HG03135 (cell line): Measurements from ENCODE around the gene MS4A2.
"Not testable (repeated sequence)": the region's sequence is repeated elsewhere in the genome, so short reads cannot be mapped to it uniquely, and the experiment has no call there.

ENCODE experiments used
- ATAC-seq: cut with Tn5 transposase; IDR thresholded peaks from one replicate; pipeline ENCODE4 v1.9.1; 2021; ENCODE audit warnings: mild to moderate bottlenecking, moderate library complexity; ENCODE audit not compliant: unreplicated experiment

The MS4A2 gene

DNA sequence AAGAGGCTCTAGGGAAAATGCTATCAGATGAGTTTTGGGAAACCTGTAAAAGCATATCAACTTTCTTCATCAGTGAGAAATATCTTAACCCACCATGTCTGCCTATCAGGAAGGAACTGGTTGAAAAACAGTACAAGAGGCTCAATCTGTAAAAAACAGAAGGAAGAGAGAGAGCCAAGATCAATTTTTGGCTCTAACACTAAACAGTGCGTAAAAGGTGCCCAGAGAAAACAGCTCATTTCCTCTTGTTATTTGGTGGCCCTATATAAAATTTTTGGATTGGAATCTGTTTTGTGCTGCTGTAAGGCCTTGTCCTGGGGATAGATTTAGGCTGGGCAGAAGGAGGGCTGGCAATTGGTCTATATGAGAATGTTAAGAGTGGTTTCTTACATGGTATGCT, 12.1 kb downstream of the MS4A2 start:
- no peak for ATAC-seq

DNA sequence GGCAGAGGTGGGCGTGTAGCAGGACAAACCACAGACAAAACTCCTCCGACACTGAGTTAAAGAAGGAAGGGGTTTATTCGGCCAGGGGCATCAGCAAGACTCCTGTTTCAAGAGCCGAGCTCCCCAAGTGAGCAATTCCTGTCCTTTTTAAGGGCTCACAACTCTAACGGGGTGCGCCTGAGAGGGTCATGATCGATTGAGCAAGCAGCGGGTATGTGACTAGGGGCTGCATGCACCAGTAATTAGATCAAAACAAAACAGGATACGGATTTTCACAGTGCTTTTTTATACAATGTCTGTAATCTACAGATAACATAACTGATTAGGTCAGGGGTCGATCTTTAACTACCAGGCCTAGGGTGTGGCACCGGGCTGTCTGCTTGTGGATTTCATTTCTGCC, 12.9 kb downstream of the MS4A2 start:
- ATAC-seq = not testable (repeated sequence)

DNA sequence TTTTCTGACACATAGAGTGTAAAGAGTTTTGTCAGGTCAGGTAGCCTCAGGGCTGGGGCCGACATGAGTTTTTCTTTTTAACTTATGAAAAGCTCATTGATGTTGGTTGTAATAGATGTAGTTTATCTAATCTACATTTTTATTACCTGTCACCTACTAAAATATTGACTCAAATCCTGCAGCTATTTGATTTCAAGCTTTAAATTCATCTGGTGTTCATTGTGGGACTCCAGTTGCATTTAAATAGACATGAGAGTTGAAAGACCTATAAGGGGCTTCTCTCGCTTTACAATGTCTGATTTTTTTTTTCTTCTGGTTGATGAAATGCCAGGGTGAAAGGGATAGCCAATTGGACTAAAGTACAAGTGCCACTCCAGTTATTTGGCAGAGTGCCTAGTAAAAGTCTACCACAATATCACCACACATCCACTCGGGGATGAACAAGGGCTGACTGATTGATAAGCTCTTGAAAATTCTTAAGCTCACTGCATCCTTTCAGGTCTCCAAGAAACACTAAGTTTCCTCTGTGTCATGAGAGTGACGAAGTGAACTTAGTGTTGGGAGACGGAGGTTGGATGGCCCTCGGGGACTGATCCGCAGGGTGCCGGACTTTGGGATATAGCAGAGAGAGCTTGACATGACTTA, 16.1 kb downstream of the MS4A2 start:
- not testable (repeated sequence) for ATAC-seq

DNA sequence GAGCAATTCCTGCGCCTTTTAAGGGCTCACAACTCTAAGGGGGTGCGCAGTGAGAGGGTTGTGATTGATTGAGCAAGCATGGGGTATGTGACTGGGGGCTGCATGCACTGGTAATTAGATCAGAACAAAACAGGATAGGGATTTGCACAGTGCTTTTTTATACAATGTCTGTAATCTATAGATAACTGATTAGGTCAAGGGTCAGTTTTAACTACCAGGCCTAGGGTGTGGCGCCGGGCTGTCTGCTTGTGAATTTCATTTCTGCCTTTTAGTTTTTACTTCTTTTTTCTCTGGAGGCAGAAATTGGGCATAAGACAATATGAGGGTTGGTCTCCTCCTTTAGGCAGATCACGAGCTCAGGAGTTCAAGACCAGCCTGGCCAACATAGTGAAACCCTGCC, 20.2 kb downstream of the MS4A2 start:
- ATAC-seq = not testable (repeated sequence)

DNA sequence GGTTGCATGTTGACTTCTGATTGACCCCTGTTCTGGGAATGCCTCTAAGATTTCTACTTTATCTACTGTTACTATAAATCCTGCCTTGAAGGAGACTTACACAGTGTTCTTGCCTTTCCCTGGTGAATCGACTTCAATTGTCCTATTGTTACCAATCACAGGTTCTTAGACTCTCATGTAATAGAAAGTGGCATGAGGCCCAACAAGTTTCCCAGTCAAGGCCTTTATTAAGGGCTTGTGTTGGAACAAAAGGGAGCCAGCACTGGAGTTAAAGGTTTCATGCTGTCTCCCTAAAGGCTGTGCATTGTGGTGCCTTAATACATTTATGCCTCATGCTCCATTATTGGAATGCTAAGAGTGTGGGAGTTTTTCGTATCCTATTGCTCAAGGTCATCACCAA, 23.3 kb downstream of the MS4A2 start:
- ATAC-seq = no peak

DNA sequence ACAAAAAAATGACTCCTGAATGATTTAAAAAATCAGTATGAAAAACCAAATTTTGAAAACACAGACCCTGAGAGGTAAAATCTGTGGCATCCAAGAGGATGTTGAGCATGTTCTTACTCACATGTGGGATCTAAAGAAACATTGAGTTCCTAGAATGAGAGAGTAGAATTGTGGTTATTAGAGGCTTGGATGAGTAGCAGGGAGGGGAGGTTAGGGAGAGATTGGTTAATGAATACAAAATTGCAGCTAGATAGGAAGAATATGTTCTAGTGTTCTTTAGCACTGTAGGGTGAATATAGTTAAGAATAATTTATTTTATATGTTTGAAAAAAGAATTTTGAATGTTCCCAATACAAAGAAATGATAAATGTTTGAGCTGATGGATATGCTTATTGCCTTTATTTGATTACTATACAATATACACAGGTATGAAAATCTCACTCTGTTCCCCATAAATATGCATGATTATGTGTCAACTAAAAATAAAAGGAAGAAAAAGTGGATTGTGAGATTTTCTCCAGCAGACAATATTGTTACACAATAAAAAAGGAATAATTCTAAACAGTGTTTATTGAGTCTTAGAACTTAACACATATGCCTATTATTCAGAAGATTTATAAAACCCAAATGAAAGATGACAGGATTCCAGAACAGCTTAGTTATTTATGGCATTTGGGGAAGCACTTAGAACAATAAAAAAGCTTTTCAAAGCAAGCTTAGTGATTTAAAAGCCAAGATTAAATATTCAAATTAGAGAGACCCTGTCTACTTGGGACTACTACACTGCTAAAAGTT, 28.7 kb downstream of the MS4A2 start:
- ATAC-seq = no peak

DNA sequence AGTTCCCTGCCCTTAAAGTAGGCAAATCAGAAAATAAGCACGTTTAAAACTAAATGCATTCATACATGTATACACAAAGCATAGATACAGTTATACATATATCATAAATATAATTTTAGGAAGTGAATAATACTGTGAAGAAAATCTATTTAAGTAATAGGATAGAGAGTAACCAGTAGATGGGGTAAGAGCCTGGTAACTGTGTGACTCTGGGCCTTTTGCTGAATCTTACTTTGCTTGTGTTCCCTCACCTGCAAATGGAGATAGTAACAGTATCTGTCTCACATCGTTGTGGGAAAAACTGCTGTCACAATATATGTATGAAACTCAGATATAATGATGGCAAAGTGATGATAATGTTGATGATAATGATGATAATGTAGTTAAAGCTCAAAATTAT, 29.9 kb downstream of the MS4A2 start:
- ATAC-seq = no peak

DNA sequence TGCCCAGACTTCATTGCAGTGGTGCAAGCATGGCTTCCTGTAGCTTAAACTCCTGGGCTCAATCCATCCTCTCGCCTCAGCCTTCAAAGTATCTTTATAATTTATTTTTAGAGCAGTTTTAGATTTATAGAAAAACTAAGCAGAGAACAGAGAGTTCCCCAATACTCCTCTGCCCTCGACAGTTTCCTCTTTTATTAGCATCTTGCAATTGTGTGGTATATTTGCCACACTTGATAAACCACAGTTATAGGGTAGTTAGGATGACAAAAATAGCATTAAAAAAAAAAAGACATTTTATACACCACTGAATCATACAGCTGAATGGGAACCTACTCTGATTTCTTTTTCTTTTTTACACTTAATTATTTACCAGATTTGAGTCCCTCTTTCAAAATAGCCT, 31.2 kb downstream of the MS4A2 start:
- ATAC-seq = no peak

DNA sequence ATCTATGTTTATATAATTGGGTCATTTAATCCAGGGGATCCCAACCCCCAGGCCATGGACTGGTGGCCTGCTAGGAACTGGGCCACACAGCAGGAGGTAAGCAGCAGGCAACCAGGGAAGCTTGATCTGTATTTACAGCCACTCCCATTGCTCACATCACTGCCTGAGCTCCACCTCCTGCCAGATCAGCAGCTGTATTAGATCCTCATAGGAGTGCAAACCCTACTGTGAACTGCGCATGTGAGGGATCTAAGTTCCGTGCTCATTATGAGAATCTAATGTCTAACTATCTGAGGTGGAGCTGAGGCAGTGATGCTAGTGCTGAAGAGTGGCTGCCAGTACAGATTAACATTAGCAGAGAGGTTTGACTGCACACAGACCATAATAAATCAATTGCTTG, 32.8 kb downstream of the MS4A2 start:
- ATAC-seq = no peak

DNA sequence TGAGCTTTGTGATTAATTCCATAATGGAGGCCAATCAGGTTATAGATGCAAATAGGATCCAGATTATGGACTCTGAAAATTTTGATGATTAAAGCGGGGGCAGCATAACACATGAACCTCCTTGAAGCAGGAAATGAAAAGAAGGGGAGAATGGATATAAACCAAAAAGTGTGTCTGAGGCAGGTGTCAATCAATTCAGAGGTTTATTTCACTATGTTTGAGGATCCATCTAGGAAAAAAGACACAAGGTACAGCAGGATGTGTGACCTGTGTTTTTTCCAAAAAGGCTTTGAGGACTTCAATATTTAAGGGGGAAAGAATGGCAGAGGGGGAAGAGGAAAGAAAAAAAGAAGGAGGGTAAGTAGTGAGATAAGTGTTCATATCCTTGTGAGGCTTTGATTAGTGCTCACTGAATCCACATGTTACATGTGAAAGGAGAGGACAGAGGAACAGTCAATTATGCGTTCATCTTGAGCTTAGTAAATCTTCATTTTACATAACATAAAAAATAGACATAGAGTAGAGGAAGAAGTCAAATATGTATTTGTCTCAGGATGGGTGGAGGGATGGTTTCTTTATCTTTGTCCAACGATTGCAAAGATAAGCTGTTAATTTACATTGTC, 34.1 kb downstream of the MS4A2 start:
- ATAC-seq = no peak

DNA sequence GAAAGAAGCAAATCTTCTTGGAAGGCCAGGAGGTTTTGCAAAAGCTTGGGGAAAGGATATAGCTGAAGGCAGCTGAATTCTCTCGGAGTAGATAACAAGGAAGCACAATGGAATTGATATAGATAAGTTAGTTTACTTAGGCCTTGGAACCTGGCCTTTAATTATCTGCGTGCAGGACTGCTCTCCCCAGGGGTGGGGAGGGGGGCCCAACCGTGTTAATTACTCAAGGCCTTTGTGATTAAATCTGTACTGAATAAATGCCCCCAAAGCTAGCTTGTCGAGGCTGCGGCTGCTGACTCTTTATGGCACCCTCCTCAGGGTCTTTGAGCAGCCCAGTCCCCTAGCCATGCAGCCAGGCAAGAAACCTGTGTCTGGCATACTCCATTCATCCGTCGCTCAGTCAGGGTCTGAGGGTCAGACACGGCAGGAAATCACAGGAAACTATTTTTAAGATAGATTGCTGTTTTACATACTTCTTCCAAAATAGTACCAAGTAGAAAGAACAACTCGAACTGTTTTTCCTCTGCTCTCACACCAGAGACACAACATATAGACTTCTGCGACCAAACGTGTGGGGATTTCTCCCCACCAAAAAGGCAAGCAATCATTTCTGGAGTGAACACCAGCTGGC, 36.5 kb downstream of the MS4A2 start:
- ATAC-seq = no peak

DNA sequence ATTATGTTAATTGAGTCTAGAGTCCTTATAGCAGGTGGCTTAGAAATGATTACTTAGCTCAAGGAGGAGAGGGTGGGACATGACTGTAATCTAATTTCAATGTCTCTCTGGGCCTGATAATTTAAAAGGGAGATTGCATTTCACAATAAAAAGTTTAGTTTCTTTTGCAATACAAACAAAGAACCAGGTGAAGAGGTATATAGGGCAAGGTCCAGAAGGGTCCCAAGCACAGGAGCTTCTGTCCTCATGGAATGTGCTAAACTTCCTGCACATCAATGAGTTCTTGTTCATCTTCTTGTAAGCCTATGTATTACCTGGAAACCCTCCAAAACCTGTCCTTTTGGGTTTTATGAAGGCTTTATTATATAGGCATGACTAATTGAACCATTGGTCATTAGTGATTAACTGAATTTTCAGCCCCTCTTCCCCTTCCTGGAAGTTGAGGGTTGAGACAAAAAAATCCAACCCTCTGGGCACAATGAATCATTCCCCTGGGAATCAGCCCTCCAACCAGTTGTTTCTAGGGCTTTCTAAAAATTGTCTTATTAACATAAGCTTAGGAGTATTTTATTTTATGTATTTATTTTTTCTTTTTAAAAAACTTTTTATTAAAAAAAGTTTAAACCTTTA, 37.6 kb downstream of the MS4A2 start:
- no peak for ATAC-seq

DNA sequence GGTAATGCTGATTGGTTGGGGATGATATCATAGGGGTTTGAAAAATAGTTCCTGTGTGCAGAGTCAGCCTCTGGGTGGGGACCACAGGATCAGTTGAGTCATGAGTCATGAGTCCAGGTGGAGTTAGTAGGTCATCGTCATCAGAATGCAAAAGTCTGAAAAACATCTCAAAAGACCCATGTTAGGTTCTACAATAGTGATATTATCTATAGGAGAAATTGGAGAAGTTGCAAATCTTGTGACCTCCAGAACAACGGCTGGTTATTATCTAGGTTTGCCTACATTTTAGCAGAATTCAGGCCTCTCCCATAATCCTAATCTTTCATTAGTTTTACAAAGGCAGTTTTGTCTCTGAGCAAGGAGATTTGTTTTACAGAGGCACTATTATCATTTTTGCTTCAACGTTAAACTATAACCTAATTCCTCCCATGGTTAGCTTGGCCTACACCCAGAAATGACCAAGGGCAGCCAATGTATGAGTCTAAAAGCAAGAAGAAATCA, 38.9 kb downstream of the MS4A2 start:
- ATAC-seq = no peak

DNA sequence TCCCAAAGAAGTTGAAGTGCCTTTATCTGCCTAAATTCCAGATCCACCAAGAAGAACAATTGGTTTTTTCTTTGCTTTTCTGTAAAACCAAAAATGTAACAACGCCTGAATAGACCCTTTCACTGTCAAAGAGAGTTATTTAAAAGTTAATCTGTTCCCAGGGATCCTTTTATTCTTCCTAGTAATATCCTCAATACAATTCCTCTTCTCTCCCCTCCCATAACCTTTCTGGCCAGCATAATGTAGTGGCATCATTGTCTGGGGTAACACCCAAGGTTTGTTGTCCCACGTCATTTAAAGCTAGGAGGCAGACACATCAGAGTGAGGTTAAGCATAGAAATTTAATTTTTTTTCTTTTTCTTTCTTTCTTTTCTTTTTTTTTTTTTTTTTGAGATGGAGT, 39.9 kb downstream of the MS4A2 start:
- no peak for ATAC-seq

DNA sequence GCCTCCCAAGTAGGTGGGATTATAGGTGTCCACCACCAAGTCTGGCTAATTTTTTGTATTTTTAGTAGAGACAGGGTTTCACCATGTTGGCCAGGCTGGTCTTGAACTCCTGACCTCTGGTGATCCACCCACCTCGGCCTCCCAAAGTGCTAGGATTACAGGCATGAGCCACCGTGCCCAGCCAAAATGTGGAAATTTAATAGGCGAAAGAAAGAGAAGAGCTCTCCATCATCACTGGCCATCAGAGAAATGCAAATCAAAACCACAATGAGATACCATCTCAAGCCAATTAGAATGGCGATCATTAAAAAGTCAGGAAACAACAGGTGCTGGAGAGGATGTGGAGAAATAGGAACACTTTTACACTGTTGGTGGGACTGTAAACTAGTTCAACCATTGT, 40.4 kb downstream of the MS4A2 start:
- not testable (repeated sequence) for ATAC-seq

DNA sequence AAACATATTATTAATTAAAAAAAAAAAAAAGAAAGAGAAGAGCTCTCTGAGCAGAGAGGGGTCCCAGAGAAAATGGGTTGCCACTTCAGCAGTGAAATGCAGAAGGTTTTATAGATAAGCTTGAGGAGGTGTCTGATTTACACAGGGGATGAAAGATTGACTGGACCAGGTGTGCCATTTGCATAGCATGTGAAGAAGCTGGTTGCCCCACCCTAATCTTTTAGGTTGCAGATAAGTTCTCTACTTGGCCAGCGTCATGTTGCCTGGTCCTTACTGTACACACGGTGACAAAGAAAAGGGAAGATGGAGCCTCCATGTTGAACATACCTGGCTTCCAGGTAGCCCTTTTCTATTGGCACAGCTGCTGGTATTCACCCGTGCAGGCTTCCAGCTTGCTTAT, 41.4 kb downstream of the MS4A2 start:
- no peak for ATAC-seq

DNA sequence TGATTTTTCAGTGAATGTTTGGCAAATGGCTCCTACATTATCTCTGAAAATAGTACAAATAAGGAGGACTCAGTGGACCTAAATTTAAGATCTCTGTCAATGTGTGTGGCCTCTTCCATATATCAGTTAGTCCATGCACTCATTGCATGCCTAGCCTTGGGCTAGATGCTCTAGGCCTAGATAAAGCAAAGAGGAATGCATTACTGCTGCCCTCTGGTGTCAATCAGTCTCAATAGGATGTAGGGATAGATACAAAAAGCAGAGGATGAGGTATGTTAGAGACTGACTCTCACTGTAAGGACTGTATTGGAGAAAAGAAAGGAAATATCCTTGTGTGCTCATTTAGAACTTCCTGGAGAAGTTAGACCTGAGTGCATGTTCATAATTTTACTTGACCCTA, 42.0 kb downstream of the MS4A2 start:
- no peak for ATAC-seq

DNA sequence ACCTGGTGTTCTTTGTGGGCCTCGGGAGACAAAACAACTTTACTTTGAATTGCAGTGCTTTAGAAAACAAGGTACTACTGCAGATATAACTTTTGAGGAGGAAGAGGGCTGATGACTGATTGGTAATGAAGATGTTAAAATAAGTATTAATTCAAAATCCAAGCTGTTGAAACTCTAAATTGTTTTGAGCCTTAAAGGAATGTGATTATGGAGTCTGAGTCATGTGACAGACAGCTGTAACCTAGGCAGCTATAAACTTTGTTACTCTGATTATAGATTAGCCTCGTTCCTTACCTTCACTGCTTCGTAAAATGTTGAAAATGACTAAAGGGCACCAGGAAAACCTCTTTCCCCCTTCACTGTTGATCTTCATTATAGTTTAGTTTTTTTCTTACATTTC, 43.4 kb downstream of the MS4A2 start:
- ATAC-seq = no peak

DNA sequence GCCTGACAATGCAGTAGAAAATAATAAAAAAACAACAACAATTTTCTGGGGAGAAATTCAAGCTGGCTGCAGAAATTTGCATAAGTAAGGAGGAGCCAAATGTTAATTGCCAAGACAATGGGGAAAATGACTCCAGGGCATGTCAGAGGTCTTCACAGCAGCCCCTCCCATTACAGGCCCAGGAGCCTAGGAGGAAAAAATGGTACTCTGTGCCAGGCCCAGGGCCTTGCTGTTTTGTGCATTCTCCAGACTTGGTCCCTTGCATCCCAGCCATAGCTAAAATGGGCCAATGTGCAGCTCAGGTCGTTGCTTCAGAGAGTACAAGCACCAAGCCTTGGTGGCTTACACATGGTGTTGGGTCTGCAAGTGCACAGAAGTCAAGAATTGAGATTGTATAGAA, 45.5 kb downstream of the MS4A2 start:
- ATAC-seq = no peak

DNA sequence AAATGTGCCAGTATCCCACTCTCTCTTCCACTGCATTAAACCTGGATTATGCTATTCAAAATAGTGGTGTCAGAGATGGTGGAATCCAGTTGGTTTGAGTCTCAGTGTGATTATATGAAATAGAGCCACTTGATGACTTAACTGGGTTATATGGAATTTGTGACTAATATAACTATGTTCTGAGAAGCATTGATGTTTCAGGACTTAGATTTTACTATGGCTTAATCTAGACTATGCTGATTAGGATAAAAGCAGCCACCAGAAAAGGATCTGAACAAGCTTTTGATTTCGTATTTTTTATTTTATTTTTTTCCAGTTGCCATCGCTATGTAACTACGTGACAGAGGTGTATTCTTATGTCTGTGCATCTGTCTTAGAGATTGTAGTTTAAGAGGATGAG, 55.3 kb downstream of the MS4A2 start:
- no peak for ATAC-seq

DNA sequence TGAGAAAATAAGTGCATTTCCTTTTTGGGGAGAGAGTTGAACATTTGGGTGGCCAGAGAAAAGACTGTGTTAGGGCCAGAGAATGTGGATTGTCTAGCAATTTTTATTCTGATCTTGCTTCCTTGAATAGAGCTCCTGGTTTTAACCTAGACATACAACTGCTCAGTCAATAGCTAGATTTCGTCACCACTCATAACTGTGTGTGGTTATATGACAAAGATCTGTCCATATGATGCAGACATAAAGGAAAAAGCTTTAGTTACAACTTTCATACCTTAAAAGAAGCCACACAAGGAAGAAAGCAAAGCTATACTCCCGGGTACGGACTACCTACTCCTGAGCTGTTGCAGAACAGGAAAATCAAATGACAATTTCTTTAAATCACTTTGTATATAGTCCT, 57.2 kb downstream of the MS4A2 start:
- no peak for ATAC-seq
